HG03066 (cell line): ENCODE measurements around the gene OR10A6.

ENCODE experiments used
- ATAC-seq: cut with Tn5 transposase; IDR thresholded peaks from one replicate; pipeline ENCODE4 v1.9.1; 2021; ENCODE audit warnings: low read depth; ENCODE audit not compliant: unreplicated experiment

The OR10A6 gene

DNA sequence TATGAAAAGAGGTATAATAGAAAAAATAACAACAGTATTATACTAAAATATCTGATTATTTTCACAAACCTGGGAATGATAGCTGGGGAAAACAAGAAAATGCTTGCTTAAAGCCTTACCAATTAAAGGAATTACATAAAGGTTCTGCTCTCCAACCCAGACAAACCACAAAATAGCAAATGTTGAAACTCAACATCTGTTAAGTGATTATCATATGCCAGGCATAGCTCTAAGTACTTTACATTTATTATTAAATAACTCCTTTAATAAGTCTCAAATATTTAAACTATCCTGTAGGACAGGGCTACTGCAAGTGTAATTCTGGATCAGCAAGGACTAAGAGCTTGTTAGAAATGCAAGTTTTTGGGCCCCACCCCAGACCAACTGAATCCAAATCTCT is 20.1 kb downstream of the OR10A6 start:
- no peak for ATAC-seq

DNA sequence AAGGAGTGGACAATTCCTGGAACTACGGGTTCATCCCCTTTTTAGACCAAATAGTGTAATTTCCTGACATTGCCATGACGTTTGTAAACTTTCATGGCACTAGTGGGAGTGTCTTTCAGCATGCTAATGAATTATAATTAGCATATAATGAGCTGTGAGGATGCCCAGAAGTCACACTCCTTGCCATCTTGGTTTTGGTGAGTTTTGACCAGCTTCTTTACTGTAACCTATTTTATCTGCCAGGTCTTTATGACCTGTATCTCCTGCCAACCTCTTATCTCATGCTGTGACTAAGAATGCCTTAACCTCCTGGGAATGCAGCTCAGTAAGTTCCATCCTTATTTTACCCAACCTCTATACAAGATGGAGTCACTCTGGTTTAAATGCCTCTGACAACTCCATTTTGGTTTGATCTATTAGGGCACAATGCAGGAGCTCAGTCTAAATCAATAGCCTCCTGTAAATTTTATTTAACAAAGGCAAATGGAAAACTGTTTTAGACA is 20.7 kb downstream of the OR10A6 start:
- no peak for ATAC-seq

DNA sequence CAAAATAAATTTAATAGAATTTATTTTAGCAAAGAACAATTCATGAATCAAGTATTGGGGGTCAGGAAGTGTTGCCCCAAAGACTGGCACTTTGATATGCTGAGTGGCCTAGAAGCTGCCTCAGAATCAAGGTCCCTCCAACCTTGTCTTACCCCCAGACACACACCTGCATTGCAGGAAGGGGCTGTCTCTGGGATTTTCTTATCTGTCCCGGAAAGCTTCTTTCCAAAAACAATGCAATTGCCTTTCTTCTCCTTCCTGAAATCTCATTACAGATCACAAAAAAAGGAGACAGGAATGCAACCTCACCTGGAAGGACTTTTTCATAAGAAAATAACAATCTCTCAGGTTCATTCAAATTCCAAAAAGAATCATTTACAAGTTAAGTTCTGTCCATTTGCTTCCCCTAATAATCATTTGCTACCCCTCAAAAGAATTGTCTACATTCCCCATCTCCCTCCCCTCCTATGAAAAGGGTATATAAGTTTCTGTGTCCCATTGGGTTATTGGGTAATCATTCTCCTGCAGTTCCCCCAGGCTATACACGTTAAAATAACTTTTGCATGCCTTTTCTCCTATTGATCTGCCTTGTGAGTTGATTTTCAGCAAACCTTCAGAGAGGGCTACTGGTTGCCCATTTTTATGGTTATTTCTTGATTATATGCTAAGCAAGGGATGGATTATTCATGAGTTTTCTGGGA is 21.3 kb downstream of the OR10A6 start:
- ATAC-seq: no peak

DNA sequence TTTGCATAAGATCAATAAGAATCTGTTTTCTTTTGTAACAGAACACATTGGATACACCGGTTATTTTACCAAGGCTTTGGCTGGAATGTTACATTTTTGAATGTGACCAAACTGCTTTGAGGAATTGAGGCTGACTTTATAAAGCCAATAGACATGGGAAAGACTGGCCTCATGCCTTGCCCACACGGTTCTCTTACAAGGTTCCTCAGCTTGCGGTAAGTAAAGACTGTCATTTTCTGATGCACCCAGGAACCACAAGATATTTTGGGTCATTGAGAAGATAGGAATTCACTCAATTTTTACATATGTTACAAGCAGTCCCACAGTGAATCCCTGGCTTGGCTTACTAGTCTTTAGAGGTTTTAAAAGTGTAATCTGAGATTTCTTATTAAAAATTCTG is 23.9 kb downstream of the OR10A6 start:
- ATAC-seq: no peak

DNA sequence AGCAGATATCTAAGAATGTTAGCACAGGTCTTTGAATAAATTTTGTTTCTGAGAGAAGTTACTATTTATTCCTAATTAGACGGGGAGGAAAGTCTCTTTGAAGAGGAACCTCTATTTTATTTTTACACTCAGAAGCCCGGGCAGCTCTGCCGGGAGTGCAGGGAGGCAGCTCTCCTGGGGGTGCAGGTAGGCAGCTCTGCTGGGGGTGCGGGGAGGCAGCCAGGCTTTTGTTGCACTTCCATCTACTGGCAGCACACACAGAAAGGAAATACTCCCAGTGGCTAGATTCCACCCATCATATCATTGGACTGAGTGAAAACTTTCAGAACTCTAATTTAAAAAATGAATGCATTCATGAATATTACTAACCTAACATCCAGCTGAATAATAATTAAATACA is 24.6 kb downstream of the OR10A6 start:
- no peak for ATAC-seq

DNA sequence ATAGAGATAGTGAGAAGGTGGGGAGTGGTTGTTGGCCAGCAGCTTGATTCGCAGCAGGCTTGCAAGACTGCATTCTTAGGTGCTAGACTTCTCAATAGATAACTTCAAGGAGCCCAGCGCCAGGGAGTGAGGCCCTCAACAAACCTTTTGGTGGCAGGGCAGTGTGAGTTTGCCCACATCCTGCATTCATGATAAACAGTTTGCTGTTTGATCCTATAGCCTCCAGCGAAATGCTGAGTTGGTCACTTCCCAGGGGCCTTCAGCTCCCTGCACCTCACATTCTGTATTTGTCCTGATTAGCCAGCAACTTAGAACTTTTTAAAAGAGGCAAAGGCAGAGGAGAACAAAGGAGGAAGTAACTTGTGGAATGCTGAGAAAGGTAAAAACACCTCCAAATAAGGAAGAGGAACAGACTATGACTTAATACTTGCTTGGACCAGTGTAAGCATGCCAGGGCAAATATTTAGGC is 25.1 kb downstream of the OR10A6 start:
- no peak for ATAC-seq

DNA sequence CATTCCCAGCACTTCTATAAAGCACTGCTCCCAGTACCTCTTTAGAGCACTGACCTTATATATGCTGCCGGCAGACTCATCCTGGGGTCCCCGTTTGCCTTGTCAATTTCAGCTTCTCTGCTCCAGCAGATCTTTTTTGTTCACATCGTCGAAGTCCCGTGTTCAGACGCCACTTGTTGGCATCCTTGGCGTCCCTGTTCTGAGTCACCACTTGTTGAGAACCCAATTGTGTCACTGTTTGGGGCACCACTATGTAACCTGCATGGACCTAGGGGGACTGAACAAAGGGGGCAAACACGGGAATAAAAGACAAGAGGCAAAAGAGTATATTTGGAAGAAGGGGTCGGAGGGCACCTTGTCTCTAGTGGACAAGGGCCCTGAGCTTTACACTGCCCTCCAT is 25.5 kb downstream of the OR10A6 start:
- no peak for ATAC-seq

DNA sequence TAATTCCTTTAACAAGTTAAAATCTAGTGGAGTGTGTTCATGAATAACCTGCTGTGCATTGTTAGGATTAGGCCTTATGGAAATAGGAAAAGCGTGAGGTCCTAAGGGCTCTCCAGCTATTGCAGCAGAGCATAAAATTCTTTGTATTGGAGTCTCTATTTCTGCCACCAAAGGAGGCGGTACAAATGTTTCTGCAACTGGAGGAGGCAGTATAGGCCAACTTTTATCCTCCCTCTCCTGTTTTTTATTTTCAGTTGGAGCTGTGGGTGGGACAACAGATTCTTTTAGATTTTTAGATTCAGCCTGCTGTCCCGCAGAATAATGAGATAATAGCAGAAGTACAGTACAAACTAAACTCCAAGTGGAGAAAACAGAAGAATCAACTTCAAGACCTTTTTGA is 26.2 kb downstream of the OR10A6 start:
- no peak for ATAC-seq

DNA sequence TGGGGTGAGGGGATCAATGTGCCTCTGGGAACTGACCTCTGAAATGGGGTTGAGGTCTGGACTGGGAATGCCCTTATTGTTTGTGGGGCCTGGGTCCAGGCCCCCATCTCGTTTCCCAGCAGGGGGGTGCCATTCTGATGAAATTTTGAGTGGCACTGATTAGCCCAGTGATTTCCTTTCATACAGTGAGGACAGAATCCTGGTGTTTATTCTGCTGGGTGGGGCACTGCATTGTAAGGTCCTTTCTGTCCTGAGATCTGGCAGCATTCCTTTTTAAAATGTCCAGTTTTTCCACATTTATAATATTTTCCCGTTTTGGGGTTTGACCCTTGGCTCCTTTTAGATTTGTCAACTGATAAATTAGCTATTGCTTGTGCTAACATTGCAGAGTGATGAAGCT is 27.1 kb downstream of the OR10A6 start:
- ATAC-seq: no peak

DNA sequence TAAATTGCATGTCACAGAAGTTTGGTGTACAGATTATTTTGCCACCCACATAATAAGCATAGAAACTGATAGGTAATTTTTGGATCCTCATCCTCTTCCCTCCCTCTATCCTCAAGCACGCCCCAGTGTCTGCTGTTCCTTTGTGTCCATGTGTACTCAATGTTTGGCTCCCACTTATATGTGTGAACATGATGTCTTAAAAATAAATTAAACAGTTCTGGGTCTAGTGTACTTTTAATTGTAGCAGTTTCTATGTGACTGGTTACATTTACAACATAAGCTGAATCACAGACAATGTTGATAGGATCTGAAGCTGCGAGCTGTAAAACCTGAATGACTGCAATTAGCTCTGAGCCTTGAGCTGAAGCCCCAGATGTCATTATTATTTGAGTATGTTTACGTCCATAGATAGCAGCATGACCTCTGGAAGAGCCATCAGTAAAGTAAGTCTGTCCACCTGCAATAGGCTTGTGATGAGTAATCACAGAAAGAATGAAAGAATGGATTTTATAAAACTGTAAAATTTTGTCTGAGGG is 29.7 kb downstream of the OR10A6 start:
- ATAC-seq: no peak

DNA sequence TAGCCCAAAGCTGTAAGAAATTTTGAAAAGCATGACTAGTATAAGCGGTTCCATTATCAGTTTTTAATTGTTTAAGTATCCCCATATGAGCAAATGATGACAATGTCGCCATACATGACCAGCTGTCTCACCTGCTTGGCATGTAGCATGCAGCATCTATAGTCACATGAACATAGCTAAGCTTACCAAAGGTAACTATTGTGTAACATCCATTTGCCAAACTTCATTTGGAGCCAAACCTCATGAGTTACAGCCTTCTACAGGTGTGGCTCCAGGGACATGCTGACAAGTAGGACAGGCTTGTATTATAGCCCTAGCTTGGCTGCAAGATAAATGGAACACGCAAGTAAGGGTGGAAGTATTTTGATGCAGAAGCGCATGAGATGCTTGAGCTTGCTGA is 30.4 kb downstream of the OR10A6 start:
- no peak for ATAC-seq

DNA sequence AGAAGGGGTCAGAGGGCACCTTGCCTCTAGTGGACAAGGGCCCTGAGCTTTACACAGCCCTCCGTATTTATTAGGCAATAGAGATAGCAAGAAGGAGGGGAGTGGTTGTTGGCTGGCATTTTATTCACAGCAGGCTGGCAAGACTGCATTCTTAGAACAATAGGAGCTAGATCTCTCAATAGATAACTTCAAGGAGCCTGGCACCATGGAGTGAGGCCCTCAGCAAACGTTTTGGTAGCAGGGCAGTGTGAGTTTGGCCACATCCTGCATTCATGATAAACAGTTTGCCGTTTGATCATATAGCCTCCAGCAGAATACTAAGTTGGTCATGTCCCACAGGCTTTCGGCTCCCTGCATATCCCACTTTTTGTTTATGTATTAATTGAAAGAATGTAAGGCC is 31.6 kb downstream of the OR10A6 start:
- no peak for ATAC-seq

DNA sequence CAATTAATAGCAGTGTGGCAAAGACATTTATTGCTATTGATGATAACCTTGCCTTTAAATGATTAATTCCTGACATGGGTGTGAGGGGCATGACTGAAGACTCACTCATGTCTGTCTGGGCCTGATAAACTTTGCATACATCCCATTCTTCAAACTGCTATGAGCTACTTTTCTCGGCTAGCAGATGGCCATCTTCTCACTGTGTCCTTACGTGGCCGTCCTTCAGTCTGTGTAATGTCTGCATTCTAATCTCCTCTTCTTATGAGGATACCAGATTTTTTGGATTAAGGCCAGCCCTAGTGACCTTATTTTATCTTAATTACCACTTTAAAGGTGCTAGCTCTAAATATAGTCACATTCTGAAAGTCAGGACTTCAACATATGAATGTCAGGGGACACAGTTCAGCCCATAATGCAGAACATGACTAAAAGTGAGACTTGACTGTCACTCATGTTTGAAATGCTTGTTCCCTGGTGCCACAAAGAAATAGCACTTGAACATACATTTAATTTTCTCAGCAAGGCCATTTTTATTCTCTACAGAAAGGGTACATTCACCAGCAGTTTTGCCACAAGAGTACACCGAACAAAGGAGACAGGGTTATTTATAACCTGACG is 32.3 kb downstream of the OR10A6 start:
- no peak for ATAC-seq

DNA sequence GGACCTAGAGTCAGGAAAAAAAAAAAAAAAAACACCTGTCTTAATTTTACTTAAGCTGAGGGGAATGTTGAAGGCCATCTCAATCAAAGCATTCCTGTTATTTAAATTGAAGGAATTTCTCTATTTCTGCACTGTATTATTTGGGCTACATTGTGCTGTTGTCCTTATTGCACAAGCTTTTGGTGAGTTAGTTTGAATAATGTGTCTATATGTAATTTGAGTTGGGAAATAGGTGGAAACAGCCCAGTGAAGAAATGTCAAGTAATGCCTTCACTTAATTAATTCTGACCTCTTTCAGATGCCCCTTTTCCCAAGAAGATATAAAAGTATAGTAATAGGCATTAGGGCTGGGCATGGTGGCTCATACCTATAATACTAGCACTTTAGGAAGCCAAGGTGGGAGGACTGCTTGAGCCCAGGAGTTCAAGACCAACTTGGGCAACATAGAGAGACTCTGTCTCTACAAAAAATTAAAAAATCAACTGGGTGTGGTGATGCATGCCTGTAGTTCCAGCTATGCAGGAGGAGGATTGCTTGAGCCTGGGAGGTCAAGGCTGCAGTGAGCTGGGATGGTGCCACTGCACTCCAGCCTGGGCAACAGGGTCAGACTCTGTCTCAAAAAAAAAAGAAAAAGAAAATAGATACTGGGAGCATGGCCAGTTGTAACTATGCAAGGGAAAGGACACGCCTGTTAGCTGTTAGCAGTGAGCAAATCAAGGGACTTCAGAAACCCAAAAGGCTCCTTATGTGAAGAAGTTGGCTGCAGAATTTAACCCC is 34.9 kb downstream of the OR10A6 start:
- ATAC-seq: no peak

DNA sequence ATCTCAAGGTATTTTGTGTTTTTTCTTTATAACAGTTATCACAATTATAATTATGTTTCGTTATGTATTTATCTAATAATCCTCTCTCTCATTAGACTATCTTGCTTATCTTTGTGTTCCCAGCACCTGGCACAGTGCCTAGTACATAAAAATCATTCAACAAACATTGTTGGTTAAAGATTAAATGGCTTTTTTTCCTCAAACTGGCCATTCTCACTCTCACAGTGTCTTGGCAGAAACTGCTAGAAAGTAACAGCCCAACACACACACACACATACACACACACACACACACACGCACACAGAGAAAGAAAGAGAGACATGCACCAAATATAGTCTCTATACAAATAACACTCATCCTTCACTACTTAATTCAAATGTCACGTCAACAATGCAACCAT is 36.8 kb downstream of the OR10A6 start:
- ATAC-seq: no peak

DNA sequence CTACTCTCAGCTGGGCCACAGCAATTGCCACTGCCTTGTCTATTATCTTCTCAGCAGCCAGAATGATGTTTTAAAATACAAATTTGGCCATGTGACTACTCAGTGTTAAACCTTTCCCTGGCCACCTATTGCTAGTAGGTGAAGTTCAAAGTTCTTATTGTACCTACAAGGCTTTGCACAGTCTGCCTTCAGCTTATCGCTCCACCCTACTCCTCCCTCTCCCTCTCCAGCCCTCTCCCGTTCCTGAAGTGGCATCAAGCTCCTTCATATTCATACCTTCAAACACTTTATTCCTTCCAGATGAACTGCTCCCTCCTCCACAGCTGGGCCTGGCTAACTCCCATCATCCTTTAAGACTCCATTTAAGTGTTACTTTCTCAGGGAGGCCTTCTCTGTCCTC is 37.3 kb downstream of the OR10A6 start:
- no peak for ATAC-seq

DNA sequence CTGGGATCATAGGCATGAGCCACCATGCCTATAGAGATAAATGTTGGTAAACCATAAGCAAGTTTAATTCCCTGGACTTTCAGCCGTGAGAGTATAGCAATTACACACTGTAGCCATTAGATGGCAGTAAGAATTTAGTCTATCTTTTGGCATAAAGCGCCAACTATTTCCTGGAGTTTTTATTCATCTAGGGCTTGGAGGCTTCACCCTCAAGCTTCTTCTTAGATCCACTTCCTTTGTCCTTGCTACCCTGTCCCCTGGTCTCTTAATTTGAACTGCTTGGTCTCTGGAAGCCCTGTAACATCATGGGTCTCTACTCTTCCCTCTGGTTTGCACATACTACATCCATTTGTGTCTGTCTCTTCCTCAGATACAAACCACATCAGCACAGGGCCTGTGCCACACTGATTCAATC is 38.2 kb downstream of the OR10A6 start:
- ATAC-seq: no peak

DNA sequence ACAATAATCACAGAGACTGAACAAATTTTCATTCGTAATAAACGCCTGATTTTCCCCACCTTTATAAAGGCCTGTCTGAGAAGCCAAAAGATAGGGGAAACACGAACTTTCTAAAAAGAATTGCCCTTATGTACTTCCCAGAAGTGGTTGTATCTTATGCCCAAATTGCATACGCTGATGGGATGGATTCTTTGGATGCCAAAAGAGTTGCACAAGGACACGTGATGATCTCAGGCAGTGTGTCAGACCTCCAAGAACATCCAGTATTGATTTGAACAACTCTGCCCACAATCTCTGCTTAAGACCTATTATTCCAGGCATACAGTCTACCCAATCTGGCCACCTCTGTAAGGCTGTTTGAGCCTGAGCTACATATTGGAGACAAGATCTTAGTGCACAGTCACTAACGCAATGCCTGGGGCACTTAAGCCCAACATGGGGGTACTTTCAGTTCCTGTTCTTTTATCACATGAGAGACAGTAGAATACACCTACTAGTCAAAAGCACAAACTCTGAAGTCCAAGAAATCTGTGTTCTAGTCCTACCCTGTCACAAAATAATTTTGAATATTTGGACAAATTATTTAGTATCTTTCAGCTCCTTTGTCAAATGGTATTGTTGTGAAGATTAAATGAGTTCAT is 38.9 kb downstream of the OR10A6 start:
- ATAC-seq: peak; percentile 42

DNA sequence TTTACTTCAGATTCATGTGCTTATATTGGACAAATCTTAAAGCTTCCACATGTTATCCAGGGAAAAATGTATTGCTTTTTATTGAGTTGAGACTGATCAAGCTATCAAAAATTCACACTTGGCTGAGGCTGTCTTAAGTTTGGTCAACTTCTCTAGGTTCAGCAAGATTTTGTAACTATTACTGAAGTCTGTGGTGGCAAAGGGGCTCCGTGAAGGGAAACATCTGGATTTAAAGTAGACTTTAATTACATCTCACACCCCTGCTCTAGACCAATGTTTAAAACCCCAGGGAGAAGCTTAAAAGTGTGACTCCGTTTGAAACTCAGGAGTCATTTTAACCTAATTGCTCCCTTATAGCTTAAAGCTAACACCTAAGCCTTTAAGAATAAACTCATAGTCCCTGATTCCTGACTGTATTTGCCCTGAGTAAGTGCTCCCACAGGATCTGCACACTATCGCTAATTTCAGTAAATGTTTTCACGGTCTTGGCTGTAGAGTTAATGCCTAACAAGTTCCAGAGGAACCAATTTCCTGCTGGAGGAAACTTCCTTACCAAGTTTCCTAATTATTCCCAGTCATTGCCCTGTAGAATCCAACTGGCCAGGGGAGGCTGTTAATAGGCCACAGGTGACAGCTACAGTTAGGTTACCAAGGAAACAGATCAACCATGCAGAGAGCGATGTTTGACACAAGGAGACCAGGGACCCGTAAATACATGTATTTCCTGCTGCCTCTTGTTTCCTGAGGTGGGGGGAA is 40.5 kb downstream of the OR10A6 start:
- no peak for ATAC-seq

DNA sequence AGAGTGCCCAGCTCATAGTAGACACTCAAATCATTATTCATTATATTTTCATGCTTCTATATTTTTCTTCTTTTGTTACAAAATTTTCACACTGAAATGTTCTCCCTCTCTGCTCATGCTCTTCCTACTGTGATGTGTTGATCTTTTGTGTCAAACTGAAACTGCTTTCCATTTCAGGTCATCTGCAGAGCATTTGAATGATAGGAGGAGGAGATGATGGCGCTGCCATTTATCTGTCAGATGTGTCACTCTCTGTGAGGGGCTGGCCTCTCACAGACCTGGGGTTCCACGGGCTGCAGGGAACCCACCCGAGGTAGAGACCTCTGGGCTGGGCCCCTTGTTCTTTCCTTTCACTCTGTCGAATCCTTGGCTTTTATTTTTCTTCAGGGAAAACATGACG is 41.1 kb downstream of the OR10A6 start:
- peak; percentile 43 for ATAC-seq
